Prostate gland (tissue), 2 donors: ENCODE measurements around the gene TSHZ3. TPM values are rescaled to one million over a fixed set of nuclear protein-coding genes. Genes with fewer than 3 reads are reported as not detected.

Source experiments
- DNase-seq: peaks from one replicate; pipeline ENCODE4 v3.0.0-alpha.2; 2019; ENCODE audit warnings: low spot score
- H3K27ac ChIP-seq, 2 donors: fragments of 200-600 bp; sonication (generic); 2 replicates each; pipeline ENCODE4 v1.5.1; 2017 to 2019
- H3K27me3 ChIP-seq: fragments of 200-600 bp; sonication (generic); replicated peaks from 2 replicates; pipeline ENCODE4 v1.5.1; 2019; ENCODE audit not compliant: insufficient read depth
- H3K36me3 ChIP-seq, 2 donors: fragments of 200-600 bp; sonication (generic); 1 replicate in 1 of 2; 2 replicates in 1 of 2; pipeline versions ENCODE4 v1.5.1 to v1.8.1; 2017 to 2019
- H3K4me1 ChIP-seq: fragments of 200-600 bp; sonication (generic); replicated peaks from 2 replicates; pipeline ENCODE4 v1.5.1; 2019
- H3K4me3 ChIP-seq, 2 donors: fragments of 200-600 bp; sonication (generic); 2 replicates each; pipeline ENCODE4 v1.5.1; 2017 to 2019
- H3K9me3 ChIP-seq: fragments of 200-600 bp; sonication (generic); 2 replicates; pipeline ENCODE4 v1.5.1; 2017
- POLR2A ChIP-seq: fragments of 450-650 bp; IDR thresholded peaks from one replicate; pipeline ENCODE4 v1.6.1; 2016; ENCODE audit warnings: antibody characterized with exemption, mild to moderate bottlenecking
- POLR2AphosphoS5 ChIP-seq: sonication (generic); formaldehyde crosslinking; IDR thresholded peaks from one replicate; pipeline ENCODE4 v1.6.1; 2017; ENCODE audit warnings: antibody characterized with exemption
- WGBS: methylation state at CpG from one replicate; pipeline ENCODE4 v1.1.5; 2018; 5-methylcytosine and 5-hydroxymethylcytosine counted together
- intact Hi-C: fragments of 100-400 bp; cut with DNase I; formaldehyde crosslinking; loops from one replicate; pipeline ENCODE4 v1.14.2; 2022
- total RNA-seq, 2 donors: library from RNA; depleted of rRNA; stranded (reverse); fragments of >200 nt; gene quantifications; one replicate each; pipeline ENCODE4 v1.1.0, GENCODE V29; 2016
- TF ChIP-seq, protein P1 (sequence below), 4 experiments: fragments of 200-600 bp in 2 of 4; fragments of 450-650 bp in 2 of 4; sonication (generic) in 2 of 4; IDR thresholded peaks; 1 replicate in 3 of 4; 2 replicates in 1 of 4; pipeline ENCODE4 v1.5.1; 2016 to 2019; ENCODE audit warnings: antibody characterized with exemption in 4 of 4, mild to moderate bottlenecking in 2 of 4, moderate library complexity in 2 of 4

The TSHZ3 gene
- total RNA-seq, 2 donors from 2014 or later, result 10.4 to 18.4 TPM

- DNase-seq, result no peak
- Histone ChIP-seq H3K4me1 (no peaks in the 10 kb centered on the region), H3K9me3 (no peaks in the 10 kb centered on the region), H3K36me3 (no peaks in the 10 kb centered on the region), H3K4me3 (no peak overlapping the region), H3K27me3 (no peaks in the 10 kb centered on the region), H3K27ac (no peak overlapping the region)
- 74% methylated on average over 4 of the region's 4 CpGs for WGBS
- TF ChIP-seq POLR2AphosphoS5 (no peak), POLR2A (no peak)
- TF ChIP-seq, protein P1, sequence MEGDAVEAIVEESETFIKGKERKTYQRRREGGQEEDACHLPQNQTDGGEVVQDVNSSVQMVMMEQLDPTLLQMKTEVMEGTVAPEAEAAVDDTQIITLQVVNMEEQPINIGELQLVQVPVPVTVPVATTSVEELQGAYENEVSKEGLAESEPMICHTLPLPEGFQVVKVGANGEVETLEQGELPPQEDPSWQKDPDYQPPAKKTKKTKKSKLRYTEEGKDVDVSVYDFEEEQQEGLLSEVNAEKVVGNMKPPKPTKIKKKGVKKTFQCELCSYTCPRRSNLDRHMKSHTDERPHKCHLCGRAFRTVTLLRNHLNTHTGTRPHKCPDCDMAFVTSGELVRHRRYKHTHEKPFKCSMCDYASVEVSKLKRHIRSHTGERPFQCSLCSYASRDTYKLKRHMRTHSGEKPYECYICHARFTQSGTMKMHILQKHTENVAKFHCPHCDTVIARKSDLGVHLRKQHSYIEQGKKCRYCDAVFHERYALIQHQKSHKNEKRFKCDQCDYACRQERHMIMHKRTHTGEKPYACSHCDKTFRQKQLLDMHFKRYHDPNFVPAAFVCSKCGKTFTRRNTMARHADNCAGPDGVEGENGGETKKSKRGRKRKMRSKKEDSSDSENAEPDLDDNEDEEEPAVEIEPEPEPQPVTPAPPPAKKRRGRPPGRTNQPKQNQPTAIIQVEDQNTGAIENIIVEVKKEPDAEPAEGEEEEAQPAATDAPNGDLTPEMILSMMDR (IDR thresholded peaks at IDR 0.05), result no peak
- intact Hi-C loops, result no loop called here
Observed at GRCh38 chr19:31233295-31233800, 115.9 kb downstream of the TSHZ3 start.

DNA sequence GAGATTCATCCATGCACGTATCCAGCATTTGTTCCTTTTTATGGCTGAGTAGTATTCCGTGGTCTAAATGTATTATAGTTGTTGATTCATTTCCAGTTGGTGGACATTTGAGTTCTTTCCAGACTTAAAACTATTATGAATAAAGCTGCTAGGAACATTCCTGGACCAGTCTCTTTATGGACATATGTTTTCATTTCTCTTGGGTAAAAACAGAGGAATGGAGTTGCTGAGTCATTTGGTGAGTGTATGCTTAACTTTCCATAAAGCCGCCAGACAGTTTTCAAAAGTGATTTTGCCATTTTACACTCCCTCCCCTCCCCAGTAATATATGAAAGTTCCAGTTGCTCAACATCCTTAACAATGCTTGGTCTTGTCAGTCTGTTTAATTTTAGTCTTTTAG, 116.4 kb downstream of the TSHZ3 start:
- intact Hi-C loops, result no loop called here
- no peaks in the 10 kb centered on the region for H3K9me3 ChIP-seq
- H3K4me3 ChIP-seq, result no peak overlapping the region
- TF ChIP-seq POLR2AphosphoS5 (no peak), POLR2A (no peak)
- TF ChIP-seq, protein P1 (IDR thresholded peaks at IDR 0.05), result no peak
- 93% methylated on average over 3 of the region's 3 CpGs for WGBS
- no peak for DNase-seq
- H3K27ac ChIP-seq, result no peak overlapping the region
- H3K27me3 ChIP-seq, result no peaks in the 10 kb centered on the region
- H3K36me3 ChIP-seq, result no peaks in the 10 kb centered on the region
- no peaks in the 10 kb centered on the region for H3K4me1 ChIP-seq

- no peaks in the 10 kb centered on the region for H3K36me3 ChIP-seq
- H3K4me1 ChIP-seq, result no peaks in the 10 kb centered on the region
- no peak for TF ChIP-seq POLR2AphosphoS5
- TF ChIP-seq, protein P1 (IDR thresholded peaks at IDR 0.05), result peak in 1 of 4 experiments; percentile 16
- no peaks in the 10 kb centered on the region for H3K9me3 ChIP-seq
- H3K4me3 ChIP-seq, result no peak overlapping the region
- DNase-seq, result no peak
- intact Hi-C loops, result no loop called here
- no peak overlapping the region for H3K27ac ChIP-seq
- WGBS, result 70% methylated on average over 5 of the region's 5 CpGs
- no peaks in the 10 kb centered on the region for H3K27me3 ChIP-seq
Observed at GRCh38 chr19:31232180-31232579, 117.1 kb downstream of the TSHZ3 start.

DNA sequence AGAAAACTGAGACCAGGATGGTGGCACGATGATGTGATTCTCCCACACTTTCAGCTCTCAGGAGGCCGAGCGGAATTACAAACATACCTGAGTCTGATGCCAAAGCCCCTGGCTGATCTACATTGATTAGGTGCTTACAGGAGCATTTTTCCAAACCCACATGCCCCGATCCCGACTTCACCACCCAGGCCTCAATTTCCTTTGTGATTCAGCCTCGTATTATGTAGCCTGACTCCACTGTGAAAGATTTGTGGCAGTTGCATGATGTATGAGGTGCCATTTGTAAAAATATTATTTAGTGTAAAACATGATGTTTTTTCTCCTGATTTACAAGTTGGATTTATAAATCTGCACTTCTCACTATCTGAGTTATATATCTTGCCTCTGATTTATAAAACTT, 118.0 kb downstream of the TSHZ3 start:
- WGBS, result 93% methylated on average over 6 of the region's 6 CpGs
- intact Hi-C loops, result no loop called here
- TF ChIP-seq POLR2A (no peak), POLR2AphosphoS5 (no peak)
- TF ChIP-seq, protein P1 (IDR thresholded peaks at IDR 0.05), result no peak

DNA sequence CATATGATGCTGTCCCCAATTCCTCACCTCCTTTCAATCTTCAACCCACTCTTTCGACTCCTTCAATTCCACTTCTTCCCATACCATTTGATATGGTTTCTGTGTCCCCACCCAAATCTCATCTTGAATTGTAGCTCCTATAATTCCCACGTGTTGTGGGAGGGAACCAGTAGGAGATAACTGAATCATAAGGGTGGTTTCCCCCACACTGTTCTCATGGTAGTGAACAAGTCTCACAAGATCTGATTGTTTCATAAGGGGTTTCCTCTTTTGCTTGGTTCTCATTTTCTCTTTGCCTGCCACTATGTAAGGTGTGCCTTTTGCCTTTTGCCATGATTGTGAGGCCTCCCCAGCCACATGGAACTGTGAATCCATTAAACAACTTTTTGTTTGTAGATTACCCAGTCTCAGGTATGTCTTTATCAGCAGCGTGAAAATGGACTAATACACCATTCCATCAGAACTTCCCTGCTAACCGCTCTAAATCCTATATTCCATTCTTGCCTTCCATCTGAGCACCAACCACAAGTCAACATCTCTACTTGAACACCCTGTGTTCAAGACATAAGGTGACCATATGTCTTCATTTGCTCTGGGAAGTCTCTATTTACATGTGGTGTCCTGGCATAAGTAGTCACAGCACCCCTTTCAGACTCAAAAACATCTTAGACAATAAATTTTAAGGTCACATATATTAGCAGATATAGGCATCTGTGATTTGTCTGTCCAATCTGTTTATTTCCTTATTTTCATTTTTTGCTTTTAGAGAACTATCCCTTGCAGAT, 122.9 kb downstream of the TSHZ3 start:
- H3K9me3 ChIP-seq, result no peaks in the 10 kb centered on the region
- H3K27me3 ChIP-seq, result peaks cover 3% of the 10 kb centered on the region
- WGBS, result 96% methylated on average over 4 of the region's 4 CpGs
- no peak overlapping the region for H3K4me3 ChIP-seq
- TF ChIP-seq, protein P1 (IDR thresholded peaks at IDR 0.05), result no peak
- TF ChIP-seq POLR2A (no peak), POLR2AphosphoS5 (no peak)
- intact Hi-C loops, result no loop called here
- H3K4me1 ChIP-seq, result no peaks in the 10 kb centered on the region
- no peak overlapping the region for H3K27ac ChIP-seq
- H3K36me3 ChIP-seq, result no peaks in the 10 kb centered on the region
- DNase-seq, result no peak

More for the DNA sequence above, 118.0 kb downstream of the TSHZ3 start:
- no peaks in the 10 kb centered on the region for H3K36me3 ChIP-seq
- H3K4me3 ChIP-seq, result no peak overlapping the region
- no peaks in the 10 kb centered on the region for H3K4me1 ChIP-seq
- no peak overlapping the region for H3K27ac ChIP-seq
- no peaks in the 10 kb centered on the region for H3K9me3 ChIP-seq
- DNase-seq, result no peak
- peaks cover 3% of the 10 kb centered on the region for H3K27me3 ChIP-seq
